Lower leg skin (tissue), 3 donors: Measurements from ENCODE around the gene ATP9A.

Source experiments
- CTCF ChIP-seq, 3 donors: fragments of 450-650 bp; IDR thresholded peaks; one replicate each; pipeline ENCODE4 v1.5.1; 2016; ENCODE audit warnings: antibody characterized with exemption in 3 of 3, mild to moderate bottlenecking in 3 of 3, moderate library complexity in 2 of 3
- POLR2A ChIP-seq, 2 donors: fragments of 450-650 bp; IDR thresholded peaks; one replicate each; pipeline ENCODE4 v1.6.1; 2016 to 2017; ENCODE audit warnings: antibody characterized with exemption in 2 of 2, mild to moderate bottlenecking in 1 of 2, moderate library complexity in 1 of 2

GRCh38 chr20:51651921-51652549 is 116.2 kb downstream of the ATP9A start:
- no peak for TF ChIP-seq CTCF (IDR thresholded peaks at IDR 0.05)
- no peak for TF ChIP-seq POLR2A (IDR thresholded peaks at IDR 0.05)
